ENCODE results near the gene COQ10A. TPM values are rescaled to one million over a fixed set of nuclear protein-coding genes. Genes with fewer than 3 reads are reported as not detected.

COQ10A gene
- total RNA-seq, 1 experiment from 2014 or later, result 26.1 TPM

DNA sequence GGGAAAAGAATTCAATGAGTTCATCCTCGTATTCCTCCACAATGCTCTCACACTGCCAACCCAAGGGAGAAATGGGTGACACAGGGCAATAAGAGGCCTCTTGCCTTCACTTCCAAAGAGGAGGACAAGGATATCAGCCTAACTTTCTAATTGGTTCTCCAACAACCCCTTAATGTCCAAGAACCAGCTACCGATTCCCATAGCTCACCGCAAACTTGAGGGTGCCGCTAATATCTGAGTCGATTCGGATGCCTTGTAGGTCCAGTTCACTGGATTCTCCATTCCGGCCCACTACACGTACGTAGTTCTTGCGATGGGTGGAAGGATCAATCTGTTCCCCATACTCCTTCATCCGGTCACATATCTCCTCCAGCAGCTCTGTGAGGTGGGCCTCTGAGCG is 44.3 kb downstream of the COQ10A start:
- H4K20me1 ChIP-seq (ENCODE audit: control insufficient read depth, insufficient read depth, insufficient read length), result no peaks in the 10 kb centered on the region
- Mint-ChIP-seq H3K27me3 (ENCODE audit: low read depth) (no peaks in the 10 kb centered on the region), H3K27ac (peak overlapping the region in 1 of 3 experiments; percentile 75; a peak in 2 of 7 replicates), H3K4me3 (no peak overlapping the region), H3K4me1 (peaks cover 5 to 9% of the 10 kb centered on the region in 2 experiments; a peak in 2 of 4 replicates), H3K9me3 (no peaks in the 10 kb centered on the region), H3K36me3 (ENCODE audit: insufficient read depth in 1 of 3, low read depth in 3 of 3) (peaks cover 22 to 76% (median 39%) of the 10 kb centered on the region in 3 experiments; a peak in 6 of 7 replicates)
- no peak overlapping the region for H2BK20ac ChIP-seq (ENCODE audit: low read depth, low read length, poor library complexity, severe bottlenecking)
- H3K4ac ChIP-seq (ENCODE audit: low read depth, low read length), result no peak overlapping the region
- no peak overlapping the region for H3K14ac ChIP-seq (ENCODE audit: insufficient read depth, low read length)
- no peak overlapping the region for H3K23ac ChIP-seq (ENCODE audit: insufficient read length, low read depth, low read length)
- H2BK120ac ChIP-seq (ENCODE audit: low read depth, low read length, poor library complexity, severe bottlenecking), result no peak overlapping the region
- H4K5ac ChIP-seq (ENCODE audit: insufficient read length, low read depth, low read length), result no peak overlapping the region
- no peak overlapping the region for H2AK5ac ChIP-seq (ENCODE audit: insufficient read length, low read length)
- no peak overlapping the region for H3K56ac ChIP-seq (ENCODE audit: insufficient read length, low read depth, low read length)
- no peak overlapping the region for H2BK12ac ChIP-seq (ENCODE audit: insufficient read length, low read depth, low read length)
- no CpG with 5 or more reads among the region's 12 CpGs for WGBS (ENCODE audit: extremely low coverage, insufficient read length, low lambda C conversion rate)
- H4K8ac ChIP-seq (replicated peaks; ENCODE audit: insufficient read length, low read depth, low read length), result no peak overlapping the region
- peaks cover 6% of the 10 kb centered on the region for H3K23me2 ChIP-seq (ENCODE audit: insufficient read length, low read depth, low read length, poor library complexity, severe bottlenecking)
- H2BK5ac ChIP-seq (ENCODE audit: insufficient read length, low read length), result no peak overlapping the region
- H3T11ph ChIP-seq (ENCODE audit: low read length), result no peak overlapping the region
- TF ChIP-seq, protein P1, sequence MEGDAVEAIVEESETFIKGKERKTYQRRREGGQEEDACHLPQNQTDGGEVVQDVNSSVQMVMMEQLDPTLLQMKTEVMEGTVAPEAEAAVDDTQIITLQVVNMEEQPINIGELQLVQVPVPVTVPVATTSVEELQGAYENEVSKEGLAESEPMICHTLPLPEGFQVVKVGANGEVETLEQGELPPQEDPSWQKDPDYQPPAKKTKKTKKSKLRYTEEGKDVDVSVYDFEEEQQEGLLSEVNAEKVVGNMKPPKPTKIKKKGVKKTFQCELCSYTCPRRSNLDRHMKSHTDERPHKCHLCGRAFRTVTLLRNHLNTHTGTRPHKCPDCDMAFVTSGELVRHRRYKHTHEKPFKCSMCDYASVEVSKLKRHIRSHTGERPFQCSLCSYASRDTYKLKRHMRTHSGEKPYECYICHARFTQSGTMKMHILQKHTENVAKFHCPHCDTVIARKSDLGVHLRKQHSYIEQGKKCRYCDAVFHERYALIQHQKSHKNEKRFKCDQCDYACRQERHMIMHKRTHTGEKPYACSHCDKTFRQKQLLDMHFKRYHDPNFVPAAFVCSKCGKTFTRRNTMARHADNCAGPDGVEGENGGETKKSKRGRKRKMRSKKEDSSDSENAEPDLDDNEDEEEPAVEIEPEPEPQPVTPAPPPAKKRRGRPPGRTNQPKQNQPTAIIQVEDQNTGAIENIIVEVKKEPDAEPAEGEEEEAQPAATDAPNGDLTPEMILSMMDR (conservative IDR thresholded peaks at IDR 0.05), result no peak
- peaks cover 7% of the 10 kb centered on the region; the same call in 1 of the 2 replicates for H3K79me2 ChIP-seq (ENCODE audit: insufficient read depth, low read length)
- no peak overlapping the region for H4K91ac ChIP-seq (ENCODE audit: insufficient read length, low read depth, low read length)
- H3K79me1 ChIP-seq (ENCODE audit: insufficient read depth, low read depth, low read length, poor library complexity, severe bottlenecking), result peaks cover 7% of the 10 kb centered on the region
- H3K18ac ChIP-seq (ENCODE audit: insufficient read length, low read depth, low read length), result no peak overlapping the region
- no peak overlapping the region for H2BK15ac ChIP-seq (ENCODE audit: low read depth, low read length)
- H2AFZ ChIP-seq (ENCODE audit: low read length), result no peak overlapping the region
- H3K9ac ChIP-seq (ENCODE audit: extremely low read depth, insufficient read length, low read length), result no peak overlapping the region
- DNase-seq, result no peak
- H3K27ac ChIP-seq (ENCODE audit: insufficient read length, low read depth, low read length), result no peak overlapping the region
- no peaks in the 10 kb centered on the region for H3K27me3 ChIP-seq (ENCODE audit: insufficient read depth, low read length)
- no peaks in the 10 kb centered on the region for H3K9me3 ChIP-seq (ENCODE audit: control insufficient read depth, low read depth, low read length)
- no peaks in the 10 kb centered on the region for H3K4me1 ChIP-seq (ENCODE audit: insufficient read depth, low read length)
- no peak overlapping the region for H3K4me2 ChIP-seq (ENCODE audit: insufficient read depth, insufficient read length, low read length)
